BJ (cell line): ENCODE results near the gene WDR33. TPM values are rescaled to one million over a fixed set of nuclear protein-coding genes. Genes with fewer than 3 reads are reported as not detected.

Experiments used
- CTCF ChIA-PET: fragments of 350-600 bp; formaldehyde crosslinking; extraction: SDS; loops from one replicate; lab custom pipeline; 2021; ENCODE audit warnings: antibody characterized with exemption, inconsistent platforms; lab: Yijun Ruan, JAX
- POLR2A ChIA-PET: fragments of 300-600 bp; sonication (Branson Sonifier 250); formaldehyde crosslinking; extraction: SDS; loops from one replicate; lab custom pipeline; 2021; ENCODE audit warnings: antibody characterized with exemption; lab: Charles Lee
- DNase-seq: peaks from one replicate; pipeline ENCODE4 v3.0.0-alpha.2; 2011; ENCODE audit warnings: low read depth
- H3K27me3 ChIP-seq: 2 replicates; pipeline ENCODE4 v1.6.0; 2011; ENCODE audit warnings: low read length; ENCODE audit not compliant: control insufficient read depth, insufficient read depth
- H3K36me3 ChIP-seq: 2 replicates; pipeline ENCODE4 v1.5.1; 2011; ENCODE audit warnings: low read length; ENCODE audit not compliant: control insufficient read depth, insufficient read depth
- H3K4me3 ChIP-seq: 2 replicates; pipeline ENCODE4 v1.5.1; 2011; ENCODE audit warnings: low read depth, mild to moderate bottlenecking, control low read depth, low read length
- polyA plus RNA-seq: library from polyadenylated mRNA; depleted of rRNA; stranded (reverse); fragments of >200 nt; gene quantifications from 2 replicates; pipeline ENCODE4 v1.2.3, GENCODE V29; 2011
- TF ChIP-seq, protein P1 (sequence below): IDR thresholded peaks from 2 replicates; pipeline ENCODE4 v1.5.1; 2011; ENCODE audit warnings: low read depth, mild to moderate bottlenecking, control low read depth, inconsistent platforms, low read length, moderate library complexity; ENCODE audit not compliant: insufficient read depth

The WDR33 gene
- polyA plus RNA-seq, 1 experiment = 14.8 TPM

DNA sequence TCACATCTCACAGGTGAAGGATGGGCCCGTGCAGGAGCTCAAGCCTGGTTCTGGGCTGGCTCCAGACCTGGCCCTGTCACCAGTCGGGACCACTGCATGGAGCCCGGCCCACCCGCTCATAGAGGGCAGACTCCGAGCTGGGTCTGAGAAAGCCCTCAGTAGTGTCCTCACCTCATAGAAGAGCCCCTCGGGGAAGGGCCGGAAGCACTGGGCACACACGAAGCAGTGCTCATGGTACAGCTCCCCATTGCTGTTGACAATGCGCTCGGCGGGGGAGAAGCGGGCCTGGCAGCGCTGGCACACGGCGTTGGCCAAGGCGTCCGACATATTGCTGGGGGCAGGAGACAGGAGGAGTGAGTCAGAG, 153.8 kb downstream of the WDR33 start:
- ChIA-PET CTCF (interaction anchor here (1.3 kb wide), 1 partner anchor 66 kb away, joined by 3 read pairs; no protein-coding TSS in a partner anchor), POLR2A (no interaction called here)
- Histone ChIP-seq H3K4me3 (no peak overlapping the region), H3K36me3 (peaks cover 28% of the 10 kb centered on the region), H3K27me3 (no peaks in the 10 kb centered on the region)
- no peak for DNase-seq
- TF ChIP-seq, protein P1, sequence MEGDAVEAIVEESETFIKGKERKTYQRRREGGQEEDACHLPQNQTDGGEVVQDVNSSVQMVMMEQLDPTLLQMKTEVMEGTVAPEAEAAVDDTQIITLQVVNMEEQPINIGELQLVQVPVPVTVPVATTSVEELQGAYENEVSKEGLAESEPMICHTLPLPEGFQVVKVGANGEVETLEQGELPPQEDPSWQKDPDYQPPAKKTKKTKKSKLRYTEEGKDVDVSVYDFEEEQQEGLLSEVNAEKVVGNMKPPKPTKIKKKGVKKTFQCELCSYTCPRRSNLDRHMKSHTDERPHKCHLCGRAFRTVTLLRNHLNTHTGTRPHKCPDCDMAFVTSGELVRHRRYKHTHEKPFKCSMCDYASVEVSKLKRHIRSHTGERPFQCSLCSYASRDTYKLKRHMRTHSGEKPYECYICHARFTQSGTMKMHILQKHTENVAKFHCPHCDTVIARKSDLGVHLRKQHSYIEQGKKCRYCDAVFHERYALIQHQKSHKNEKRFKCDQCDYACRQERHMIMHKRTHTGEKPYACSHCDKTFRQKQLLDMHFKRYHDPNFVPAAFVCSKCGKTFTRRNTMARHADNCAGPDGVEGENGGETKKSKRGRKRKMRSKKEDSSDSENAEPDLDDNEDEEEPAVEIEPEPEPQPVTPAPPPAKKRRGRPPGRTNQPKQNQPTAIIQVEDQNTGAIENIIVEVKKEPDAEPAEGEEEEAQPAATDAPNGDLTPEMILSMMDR = no peak

DNA sequence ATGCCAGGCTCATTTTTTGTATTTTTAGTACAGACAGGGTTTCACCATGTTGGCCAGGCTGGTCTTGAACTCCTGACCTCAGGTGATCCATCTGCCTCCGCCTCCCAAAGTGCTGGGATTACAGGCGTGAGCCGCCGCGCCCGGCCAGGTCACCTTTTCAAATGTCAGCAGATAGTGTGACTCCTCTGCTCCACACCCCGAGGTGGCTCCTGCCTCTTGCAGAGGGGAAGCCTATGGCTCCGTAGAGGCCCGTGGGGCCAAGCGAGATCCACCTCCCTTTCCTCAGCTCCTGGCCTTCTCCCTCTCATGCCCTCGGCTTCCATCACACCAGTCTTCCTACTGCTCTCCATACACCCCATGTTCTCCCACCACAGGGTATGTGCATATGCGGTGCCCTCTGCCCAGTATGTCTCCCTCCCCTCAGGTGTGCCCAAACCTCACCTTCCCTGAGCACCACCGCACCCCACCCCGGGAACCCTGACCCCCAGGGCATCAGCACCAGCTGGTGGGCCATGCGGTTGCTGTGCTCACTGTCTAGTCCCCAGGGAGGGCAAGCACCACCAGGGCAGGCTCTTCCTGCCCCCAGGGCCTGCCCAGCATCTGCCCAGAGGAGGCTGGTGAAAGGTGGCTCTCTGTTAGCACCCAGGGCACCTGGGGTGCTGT, 154.3 kb downstream of the WDR33 start:
- Histone ChIP-seq H3K4me3 (no peak overlapping the region), H3K36me3 (peaks cover 28% of the 10 kb centered on the region), H3K27me3 (no peaks in the 10 kb centered on the region)
- TF ChIP-seq, protein P1 = no peak
- ChIA-PET CTCF (interaction anchor here (1.3 to 8.8 kb wide), 2 partner anchors 65 to 66 kb away, joined by 3 to 89 read pairs; no protein-coding TSS in a partner anchor), POLR2A (no interaction called here)
- no peak for DNase-seq

DNA sequence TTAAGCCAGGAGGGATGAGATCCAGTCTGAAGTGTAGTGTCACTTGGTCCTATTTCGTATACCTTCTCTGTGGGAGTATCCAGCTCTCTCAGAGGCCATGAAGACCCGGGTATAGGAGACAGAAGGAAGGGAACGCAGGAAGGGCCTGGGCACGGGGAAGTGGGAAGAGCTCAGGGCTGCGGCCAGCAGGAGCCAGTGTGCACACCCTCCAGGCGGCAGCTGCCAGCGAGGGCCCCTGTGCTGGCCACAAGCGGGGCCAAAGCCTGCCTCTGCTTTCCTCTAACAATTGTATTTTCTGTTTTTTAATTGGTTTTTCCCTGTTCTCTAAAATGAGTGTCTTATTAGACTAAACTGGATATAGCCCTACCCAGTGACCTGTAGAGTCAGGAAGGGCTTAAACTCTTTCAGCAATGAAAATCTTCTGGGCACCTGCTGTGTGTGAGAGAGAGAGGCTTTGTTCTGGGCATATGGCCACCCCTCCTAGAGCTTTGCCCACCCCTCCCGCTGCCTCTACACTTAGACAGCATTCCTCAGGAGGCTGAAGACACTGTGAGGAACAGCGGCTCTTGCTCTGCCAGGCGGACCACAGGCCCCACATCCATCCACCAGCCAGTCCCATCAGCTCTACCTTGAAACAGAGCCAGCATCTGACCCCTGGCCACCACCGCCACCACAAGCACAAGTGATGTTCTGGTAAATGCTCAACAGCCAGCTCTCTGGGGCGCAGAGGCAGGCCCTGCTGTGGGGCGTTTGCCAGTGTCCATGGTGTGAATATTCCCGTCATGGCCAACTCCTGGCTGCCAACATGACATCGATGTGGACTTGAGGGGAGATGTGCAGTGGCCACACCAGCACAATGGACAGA, 155.5 kb downstream of the WDR33 start:
- POLR2A ChIA-PET = no interaction called here
- CTCF ChIA-PET = interaction anchor here (8.8 kb wide), 1 partner anchor 64 kb away, joined by 89 read pairs; no protein-coding TSS in a partner anchor
- peaks cover 28% of the 10 kb centered on the region for H3K36me3 ChIP-seq

DNA sequence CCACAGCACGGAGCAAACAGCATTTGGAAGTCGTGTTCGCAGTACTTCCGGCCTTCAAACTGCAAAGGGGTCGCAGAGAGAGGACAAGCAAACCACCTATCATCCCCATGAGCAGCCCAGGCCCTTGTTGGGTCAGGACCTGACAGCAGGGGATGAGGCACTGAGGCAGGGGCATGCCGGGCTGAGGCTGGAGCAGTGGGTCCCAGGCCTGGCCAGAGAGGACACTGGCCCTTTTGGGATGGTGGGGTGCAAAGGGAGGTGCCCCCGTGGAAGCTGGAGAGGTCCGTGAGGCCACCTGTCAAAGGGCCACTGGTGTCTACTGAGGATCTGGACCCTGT, 156.2 kb downstream of the WDR33 start:
- Histone ChIP-seq H3K27me3 (no peaks in the 10 kb centered on the region), H3K36me3 (peaks cover 27% of the 10 kb centered on the region), H3K4me3 (no peak overlapping the region)
- POLR2A ChIA-PET = no interaction called here
- CTCF ChIA-PET = interaction anchor here (8.8 kb wide), 1 partner anchor 64 kb away, joined by 89 read pairs; no protein-coding TSS in a partner anchor
- TF ChIP-seq, protein P1 = no peak
- DNase-seq = no peak

More for the DNA sequence above, 155.5 kb downstream of the WDR33 start:
- TF ChIP-seq, protein P1 = no peak
- no peaks in the 10 kb centered on the region for H3K27me3 ChIP-seq
- no peak overlapping the region for H3K4me3 ChIP-seq
- no peak for DNase-seq
